H1 (cell line): ENCODE results near the gene CCDC138. TPM values are rescaled to one million over a fixed set of nuclear protein-coding genes. Genes with fewer than 3 reads are reported as not detected.

Experiments used
- CTCF ChIA-PET: fragments of 300-600 bp; sonication (Branson Sonifier 250); formaldehyde crosslinking; loops from one replicate; lab custom pipeline; 2021; ENCODE audit not compliant: partially characterized antibody; lab: Charles Lee
- POLR2A ChIA-PET: fragments of 300-600 bp; sonication (Branson Sonifier 250); formaldehyde crosslinking; loops from one replicate; lab custom pipeline; 2021; ENCODE audit warnings: inconsistent platforms; ENCODE audit not compliant: partially characterized antibody; lab: Charles Lee
- DNase-seq, 2 experiments: peaks; one replicate each; pipeline versions ENCODE4 v3.0.0 to v3.0.0-alpha.2; 2010 to 2022; ENCODE audit warnings: low spot score in 2 of 2, low read depth in 1 of 2, mixed read lengths in 1 of 2
- FAIRE-seq: peaks from 2 replicates; lab custom pipeline; 2011; peaks lifted over from hg19 to GRCh38; lab: Jason Lieb, UNC
- H2AFZ ChIP-seq: 2 replicates; pipeline ENCODE4 v1.8.1; 2012; ENCODE audit warnings: low read length, inconsistent platforms
- H2AK5ac ChIP-seq: 2 replicates; pipeline ENCODE4 v1.6.1; 2013; ENCODE audit warnings: low read depth, low read length
- H2BK120ac ChIP-seq: replicated peaks from 2 replicates; pipeline ENCODE3; 2013; ENCODE audit warnings: low read depth, low read length, inconsistent platforms
- H2BK12ac ChIP-seq: 2 replicates; pipeline ENCODE4 v1.6.1; 2013; ENCODE audit warnings: low read depth, low read length
- H2BK15ac ChIP-seq: 2 replicates; pipeline ENCODE4 v1.6.1; 2013; ENCODE audit warnings: low read length
- H2BK20ac ChIP-seq: 2 replicates; pipeline ENCODE4 v1.6.1; 2013; ENCODE audit warnings: low read length
- H2BK5ac ChIP-seq: 2 replicates; pipeline ENCODE4 v1.6.1; 2013; ENCODE audit warnings: low read depth, low read length
- H3K14ac ChIP-seq: 2 replicates; pipeline ENCODE4 v1.6.1; 2013; ENCODE audit warnings: inconsistent platforms; ENCODE audit not compliant: insufficient read length
- H3K18ac ChIP-seq: 2 replicates; pipeline ENCODE4 v1.6.1; 2013; ENCODE audit warnings: low read length; ENCODE audit errors: extremely low read depth
- H3K23ac ChIP-seq: 2 replicates; pipeline ENCODE4 v1.6.1; 2013; ENCODE audit warnings: inconsistent platforms; ENCODE audit not compliant: insufficient read length
- H3K23me2 ChIP-seq: 2 replicates; pipeline ENCODE4 v1.6.1; 2013; ENCODE audit warnings: low read depth, low read length
- H3K27ac ChIP-seq: 2 replicates; pipeline ENCODE4 v1.6.1; 2011; ENCODE audit warnings: low read depth, low read length, inconsistent platforms
- H3K27me3 ChIP-seq, 4 experiments: replicated peaks in 1 of 4; 1 replicate in 1 of 4; 2 replicates in 3 of 4; pipeline versions ENCODE4 v1.6.1 to v1.8.1; 2011 to 2013; ENCODE audit warnings: low read length in 3 of 4, mild to moderate bottlenecking in 3 of 4, inconsistent platforms in 2 of 4, mixed read lengths in 2 of 4, moderate library complexity in 1 of 4; ENCODE audit not compliant: control insufficient read depth in 3 of 4, insufficient read depth in 3 of 4; ENCODE audit errors: extremely low read depth in 1 of 4
- H3K36me3 ChIP-seq, 4 experiments: 2 replicates each; pipeline versions ENCODE4 v1.6.1 to v1.8.1; 2011 to 2013; ENCODE audit warnings: mild to moderate bottlenecking in 4 of 4, low read length in 3 of 4, moderate library complexity in 2 of 4, control low read depth in 1 of 4, inconsistent platforms in 1 of 4; ENCODE audit not compliant: insufficient read depth in 4 of 4, control insufficient read depth in 2 of 4
- H3K4ac ChIP-seq: replicated peaks from 2 replicates; pipeline ENCODE3; 2013; ENCODE audit warnings: low read length, low read depth, mixed read lengths, inconsistent platforms; ENCODE audit not compliant: insufficient read length
- H3K4me1 ChIP-seq, 4 experiments: replicated peaks in 1 of 4; 1 replicate in 1 of 4; 2 replicates in 3 of 4; pipeline versions ENCODE4 v1.6.1 to v1.8.1; 2011 to 2013; ENCODE audit warnings: low read length in 3 of 4, inconsistent platforms in 2 of 4, mixed read lengths in 1 of 4; ENCODE audit not compliant: insufficient read depth in 4 of 4, control insufficient read depth in 3 of 4
- H3K4me2 ChIP-seq, 2 experiments: 2 replicates each; pipeline versions ENCODE4 v1.6.1 to v1.8.1; 2011 to 2013; ENCODE audit warnings: low read depth in 2 of 2, low read length in 2 of 2, control low read depth in 1 of 2, inconsistent platforms in 1 of 2, mild to moderate bottlenecking in 1 of 2; ENCODE audit not compliant: insufficient read depth in 1 of 2
- H3K4me3 ChIP-seq, 4 experiments: fragments of 200-600, 300-600 bp in 1 of 4; sonication (generic), shearing (Covaris generic), sonication (Bioruptor Twin) in 1 of 4; 2 replicates each; pipeline versions ENCODE4 v1.5.1 to v1.8.1; 2011 to 2016; ENCODE audit warnings: low read length in 4 of 4, low read depth in 3 of 4, control low read depth in 2 of 4, inconsistent platforms in 2 of 4, mild to moderate bottlenecking in 2 of 4, mixed read lengths in 1 of 4, moderate library complexity in 1 of 4; ENCODE audit not compliant: insufficient read depth in 2 of 4; ENCODE audit errors: extremely low read depth in 1 of 4
- H3K56ac ChIP-seq: replicated peaks from 2 replicates; pipeline ENCODE3; 2013; ENCODE audit warnings: low read depth, mild to moderate bottlenecking, mixed read lengths, low read length, inconsistent platforms; ENCODE audit not compliant: insufficient read length
- H3K79me1 ChIP-seq: 2 replicates; pipeline ENCODE4 v1.6.1; 2013; ENCODE audit warnings: low read depth, low read length, control low read depth
- H3K79me2 ChIP-seq, 2 experiments: 2 replicates each; pipeline versions ENCODE4 v1.6.1 to v1.8.1; 2012 to 2013; ENCODE audit warnings: low read length in 2 of 2, mild to moderate bottlenecking in 2 of 2, inconsistent platforms in 1 of 2; ENCODE audit not compliant: insufficient read depth in 2 of 2, control insufficient read depth in 1 of 2
- H3K9ac ChIP-seq, 4 experiments: replicated peaks in 1 of 4; 1 replicate in 1 of 4; 2 replicates in 3 of 4; pipeline versions ENCODE4 v1.6.1 to v1.8.1; 2011 to 2013; ENCODE audit warnings: low read depth in 3 of 4, low read length in 3 of 4, control low read depth in 2 of 4, mild to moderate bottlenecking in 2 of 4, moderate library complexity in 2 of 4, inconsistent platforms in 1 of 4; ENCODE audit errors: extremely low read depth in 1 of 4
- H3K9me3 ChIP-seq, 2 experiments: 2 replicates each; pipeline versions ENCODE4 v1.6.1 to v1.8.1; 2012 to 2013; ENCODE audit warnings: mild to moderate bottlenecking in 2 of 2, moderate library complexity in 2 of 2, control low read depth in 1 of 2, inconsistent platforms in 1 of 2, low read depth in 1 of 2, low read length in 1 of 2, mixed read lengths in 1 of 2; ENCODE audit not compliant: insufficient read depth in 2 of 2
- H4K20me1 ChIP-seq, 2 experiments: replicated peaks in 1 of 2; 2 replicates each; pipeline versions ENCODE3 to v1.8.1; 2011 to 2013; ENCODE audit warnings: inconsistent platforms in 2 of 2, low read length in 2 of 2, mild to moderate bottlenecking in 1 of 2; ENCODE audit not compliant: insufficient read depth in 2 of 2, control insufficient read depth in 1 of 2
- H4K5ac ChIP-seq: 2 replicates; pipeline ENCODE4 v1.6.1; 2013; ENCODE audit warnings: low read length, low read depth, mixed read lengths, inconsistent platforms; ENCODE audit not compliant: insufficient read length
- H4K8ac ChIP-seq: 2 replicates; pipeline ENCODE4 v1.8.0; 2013; ENCODE audit warnings: mild to moderate bottlenecking, moderate library complexity, low read length, inconsistent platforms; ENCODE audit not compliant: insufficient read depth; ENCODE audit errors: extremely low read depth
- H4K91ac ChIP-seq: replicated peaks from 2 replicates; pipeline ENCODE3; 2013; ENCODE audit warnings: low read length, mixed read lengths, inconsistent platforms; ENCODE audit not compliant: insufficient read length
- BACH1 ChIP-seq: IDR thresholded peaks from 2 replicates; pipeline ENCODE4 v1.6.1; 2012; ENCODE audit warnings: low read length, improper control_type of control experiment
- BRCA1 ChIP-seq: IDR thresholded peaks from 2 replicates; pipeline ENCODE4 v1.6.1; 2012; ENCODE audit warnings: low read depth, low read length, improper control_type of control experiment
- CBX5 ChIP-seq: fragments of 300-800, 300-1000 bp; sonication (generic); IDR thresholded peaks from 2 replicates; pipeline ENCODE4 v1.7.1; 2016; ENCODE audit warnings: antibody characterized with exemption, low read length, low read depth
- CBX8 ChIP-seq: fragments of 300-800, 300-1000 bp; sonication (generic); IDR thresholded peaks from 2 replicates; pipeline ENCODE4 v1.7.1; 2016; ENCODE audit warnings: low read depth, low read length, borderline replicate concordance
- CHD1 ChIP-seq: IDR thresholded peaks from 2 replicates; pipeline ENCODE4 v1.6.1; 2012; ENCODE audit warnings: low read depth, low read length, improper control_type of control experiment
- CREB1 ChIP-seq: IDR thresholded peaks from 2 replicates; pipeline ENCODE4 v1.6.1; 2012; ENCODE audit warnings: inconsistent platforms
- CTBP2 ChIP-seq: IDR thresholded peaks from 2 replicates; pipeline ENCODE4 v1.7.0; 2011; ENCODE audit warnings: borderline replicate concordance, mild to moderate bottlenecking, moderate library complexity, mixed read lengths, low read length; ENCODE audit not compliant: insufficient read depth, insufficient read length
- CTCF ChIP-seq, 3 experiments: IDR thresholded peaks; 1 replicate in 2 of 3; 2 replicates in 1 of 3; pipeline versions ENCODE4 v1.5.1 to v1.6.1; 2011; ENCODE audit warnings: low read length in 3 of 3, mild to moderate bottlenecking in 3 of 3, inconsistent platforms in 2 of 3, low read depth in 1 of 3, moderate library complexity in 1 of 3; ENCODE audit not compliant: insufficient read depth in 1 of 3; ENCODE audit errors: control extremely low read depth in 1 of 3
- EZH2 ChIP-seq: fragments of 200-600 bp; sonication (generic); IDR thresholded peaks from 2 replicates; pipeline ENCODE4 v1.7.1; 2012; ENCODE audit warnings: low read depth, mild to moderate bottlenecking, moderate library complexity, low read length, inconsistent platforms; ENCODE audit not compliant: severe bottlenecking
- HDAC2 ChIP-seq, 2 experiments: fragments of 300-600 bp in 1 of 2; sonication (generic) in 1 of 2; IDR thresholded peaks; 2 replicates each; pipeline ENCODE4 v1.6.1; 2011 to 2012; ENCODE audit warnings: low read depth in 2 of 2, low read length in 2 of 2, mild to moderate bottlenecking in 2 of 2, moderate library complexity in 2 of 2, borderline replicate concordance in 1 of 2, inconsistent platforms in 1 of 2
- JUND ChIP-seq: IDR thresholded peaks from 2 replicates; pipeline ENCODE4 v1.6.1; 2011; ENCODE audit warnings: mild to moderate bottlenecking, improper control_type of control experiment, low read length
- SIN3A ChIP-seq, 2 experiments: IDR thresholded peaks in 1 of 2; conservative IDR thresholded peaks in 1 of 2; 2 replicates each; pipeline ENCODE4 v1.6.1; 2011 to 2012; ENCODE audit warnings: low read length in 2 of 2, improper control_type of control experiment in 1 of 2, low read depth in 1 of 2, mild to moderate bottlenecking in 1 of 2
- SP1 ChIP-seq: IDR thresholded peaks from 2 replicates; pipeline ENCODE4 v1.6.1; 2011; ENCODE audit warnings: low read depth, low read length
- polyA plus RNA-seq, 7 experiments: library from polyadenylated mRNA; depleted of rRNA in 3 of 7; stranded (reverse) in 5 of 7; unstranded in 2 of 7; fragments of >200 nt in 5 of 7; fragments of 200-250 nt in 2 of 7; gene quantifications; 1 replicate in 5 of 7; 2 replicates in 1 of 7; 4 replicates in 1 of 7; pipeline versions ENCODE4 v1.2.1 to v1.2.3, GENCODE V29; 2011 to 2013; ENCODE audit warnings: missing spikeins in 2 of 7, mixed read lengths in 2 of 7
- total RNA-seq: library from RNA; stranded (reverse); fragmentation: NEBNext Ultra II Directional; extraction: Animal tissue kit (Norgen Biotek cat#: 25700); gene quantifications from 2 replicates; pipeline ENCODE4 v1.2.1, GENCODE V29; 2021

The CCDC138 gene
- total and polyA plus RNA-seq, 2 of the 8 experiments (the other 6 are each of a cell fraction or from before 2014, with no cell fraction given): 8.3 to 29.8 TPM

- no peak overlapping the region for H3K27ac ChIP-seq
- no peak overlapping the region for H3K4ac ChIP-seq
- H3K23me2 ChIP-seq: no peaks in the 10 kb centered on the region
- ChIA-PET POLR2A (no interaction called here), CTCF (no interaction called here)
- H4K91ac ChIP-seq: no peak overlapping the region
- H4K8ac ChIP-seq: no peak overlapping the region
- no peak overlapping the region for H3K4me2 ChIP-seq
- no peaks in the 10 kb centered on the region for H3K79me1 ChIP-seq
- H2BK12ac ChIP-seq: no peak overlapping the region
- no peak overlapping the region for H2BK5ac ChIP-seq
- no peak overlapping the region for H3K23ac ChIP-seq
- H3K36me3 ChIP-seq: peaks cover 0 to 8% (median 4%) of the 10 kb centered on the region in 4 experiments; a peak in 2 of 8 replicates
- no peak overlapping the region for H2AK5ac ChIP-seq
- H3K9me3 ChIP-seq: peaks cover 3 to 5% of the 10 kb centered on the region in 2 experiments; a peak in 2 of 4 replicates
- H3K79me2 ChIP-seq: no peaks in the 10 kb centered on the region
- H3K4me3 ChIP-seq: no peak overlapping the region
- no peak overlapping the region for H3K56ac ChIP-seq
- DNase-seq: no peak
- no peak overlapping the region for H2BK120ac ChIP-seq
- no peak overlapping the region for H3K9ac ChIP-seq
- no peak for FAIRE-seq
- no peak overlapping the region for H4K5ac ChIP-seq
- no peaks in the 10 kb centered on the region for H3K27me3 ChIP-seq
- no peaks in the 10 kb centered on the region for H3K4me1 ChIP-seq
- H4K20me1 ChIP-seq: peaks cover 0 to 1% of the 10 kb centered on the region in 2 experiments
- no peak overlapping the region for H2BK15ac ChIP-seq
- H3K18ac ChIP-seq: no peak overlapping the region
- H2AFZ ChIP-seq: no peak overlapping the region
- no peak overlapping the region for H2BK20ac ChIP-seq
- H3K14ac ChIP-seq: no peak overlapping the region
- TF ChIP-seq CTCF (IDR thresholded peaks at IDR 0.05; ENCODE audit: control extremely low read depth in 1 of 3, insufficient read depth in 1 of 3, low read depth in 1 of 3, low read length in 3 of 3) (no peak), SIN3A (conservative IDR thresholded peaks at IDR 0.05 in 1 of 2, IDR thresholded peaks at IDR 0.05 in 1 of 2; ENCODE audit: low read depth in 1 of 2, low read length in 2 of 2) (no peak), BRCA1 (no peak), SP1 (no peak), CBX8 (no peak), CHD1 (no peak), CBX5 (no peak), JUND (no peak), CTBP2 (no peak), BACH1 (no peak), HDAC2 (IDR thresholded peaks at IDR 0.05; ENCODE audit: borderline replicate concordance in 1 of 2, low read depth in 2 of 2, low read length in 2 of 2) (no peak), CREB1 (no peak), EZH2 (no peak)
Measured at GRCh38 chr2:108841506-108841905, 54.9 kb downstream of the CCDC138 start.
